ENCODE results near the gene NUDT19.
"Not testable (repeated sequence)": the region's sequence is repeated elsewhere in the genome, so short reads cannot be mapped to it uniquely, and the experiment has no call there.

NUDT19 gene

DNA sequence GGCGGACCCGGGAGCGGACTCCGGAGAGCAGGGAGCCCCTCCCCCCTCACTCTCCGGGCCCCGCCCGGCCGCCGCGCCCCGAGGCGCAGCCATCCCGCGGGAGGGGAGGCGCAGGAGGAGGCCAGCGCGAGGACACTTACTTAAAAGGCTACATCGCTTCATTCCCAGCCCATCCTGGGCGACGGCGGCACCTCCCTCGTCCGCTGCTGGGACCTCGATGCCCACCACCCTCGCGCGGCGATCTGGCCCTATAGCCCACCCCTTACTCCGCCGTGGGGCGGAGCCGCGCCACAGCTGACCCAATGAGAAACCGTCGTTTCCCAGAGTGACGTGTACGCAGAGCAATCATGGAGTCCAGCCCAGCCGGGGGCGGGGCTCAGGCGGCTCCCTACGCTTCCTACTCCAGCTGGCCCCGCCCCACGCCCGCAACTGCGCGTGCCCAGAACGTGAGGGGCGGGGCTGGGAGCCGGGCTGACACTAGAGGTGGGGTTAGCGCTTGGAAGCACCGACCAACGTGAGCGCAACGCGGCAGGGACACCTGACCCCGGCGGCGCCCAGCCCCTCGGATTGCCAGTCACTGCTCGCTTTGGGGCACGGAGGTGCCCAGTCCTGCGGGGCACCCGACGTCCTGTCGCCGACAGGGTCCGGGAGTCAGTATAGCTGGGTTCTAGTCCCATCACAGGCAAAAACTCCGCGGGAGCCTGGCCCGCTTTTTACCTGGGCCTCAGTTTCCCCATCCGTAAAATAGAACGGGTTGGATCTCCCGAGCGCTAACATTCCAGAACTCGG lies 16.5 kb upstream of the NUDT19 start, which contains the start of gene ANKRD27:
ANKRD27 (minus strand) TSS at position 250 of the 789 bp plus-strand sequence. CDS start 16,165 bp downstream, outside the sequence.
- DNase-seq (ENCODE audit: low spot score): peak; percentile 99

DNA sequence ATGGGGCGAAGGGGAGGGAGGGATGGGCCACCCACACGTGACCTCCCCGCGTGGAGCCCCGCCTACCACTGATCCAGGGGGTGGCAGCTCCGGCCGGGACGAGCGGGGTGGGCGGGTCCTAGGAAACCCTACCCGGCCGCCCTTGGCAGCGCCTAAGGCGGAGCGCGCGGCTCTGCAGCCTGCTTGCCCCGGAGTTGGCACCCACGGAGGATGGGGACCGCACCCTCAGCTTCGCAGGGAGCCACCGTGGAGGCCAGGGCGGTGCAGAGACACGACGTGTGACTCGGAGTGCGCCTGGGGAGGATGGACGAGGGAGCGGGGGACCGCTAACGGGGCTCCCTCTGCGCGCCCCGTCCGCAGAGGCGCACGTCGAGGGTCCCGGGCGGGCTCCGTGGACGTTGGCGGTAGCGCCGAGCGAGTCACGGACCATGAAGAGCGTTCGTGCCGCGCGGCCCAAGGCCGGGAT lies 15.9 kb upstream of the NUDT19 start, which contains the start of gene RGS9BP:
RGS9BP (plus strand) TSS at position 129 of the 466 bp plus-strand sequence. CDS start 416 bp downstream, outside the sequence.
- peak; percentile 74 for DNase-seq (ENCODE audit: low spot score)

DNA sequence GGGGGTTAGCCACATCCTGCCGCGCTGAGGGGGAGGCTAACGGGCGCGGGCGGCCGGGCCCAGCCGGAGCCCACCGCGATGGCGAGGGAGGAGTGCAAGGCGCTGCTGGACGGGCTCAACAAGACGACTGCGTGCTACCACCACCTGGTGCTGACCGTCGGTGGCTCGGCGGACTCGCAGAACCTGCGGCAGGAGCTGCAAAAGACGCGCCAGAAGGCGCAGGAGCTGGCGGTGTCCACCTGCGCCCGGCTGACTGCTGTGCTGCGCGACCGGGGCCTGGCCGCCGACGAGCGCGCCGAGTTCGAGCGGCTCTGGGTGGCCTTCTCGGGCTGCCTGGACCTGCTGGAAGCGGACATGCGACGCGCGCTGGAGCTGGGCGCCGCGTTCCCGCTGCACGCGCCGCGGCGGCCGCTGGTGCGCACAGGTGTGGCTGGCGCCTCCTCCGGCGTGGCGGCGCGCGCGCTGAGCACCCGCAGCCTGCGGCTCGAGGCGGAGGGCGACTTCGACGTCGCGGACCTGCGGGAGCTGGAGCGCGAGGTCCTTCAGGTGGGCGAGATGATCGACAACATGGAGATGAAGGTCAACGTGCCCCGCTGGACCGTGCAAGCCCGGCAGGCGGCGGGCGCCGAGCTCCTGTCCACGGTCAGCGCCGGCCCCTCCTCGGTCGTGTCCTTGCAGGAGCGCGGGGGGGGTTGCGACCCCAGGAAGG lies 15.3 kb upstream of the NUDT19 start:
- no peak for DNase-seq (ENCODE audit: low spot score)

DNA sequence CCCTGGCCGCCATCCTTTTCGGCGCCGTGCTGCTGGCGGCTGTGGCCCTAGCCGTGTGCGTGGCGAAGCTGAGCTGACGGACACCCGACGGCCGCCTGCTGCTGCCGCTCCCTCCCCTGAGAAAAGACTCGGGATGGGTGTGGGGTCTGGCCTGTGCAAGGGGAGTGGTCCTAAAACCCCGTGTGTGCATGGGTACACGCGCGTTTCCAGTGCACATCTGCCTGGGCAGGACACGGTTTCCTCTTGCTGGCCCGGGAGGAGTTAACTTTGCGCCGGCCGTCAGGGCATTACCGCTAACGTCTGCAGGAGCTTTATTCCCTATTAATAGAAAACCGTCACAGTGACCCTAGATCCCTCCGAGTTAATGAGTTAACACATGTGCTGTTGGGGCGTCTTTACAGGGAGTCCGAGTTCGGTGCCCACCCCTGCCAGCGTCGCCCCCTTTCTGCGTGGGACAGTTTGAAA lies 14.7 kb upstream of the NUDT19 start:
- DNase-seq (ENCODE audit: low spot score): no peak

DNA sequence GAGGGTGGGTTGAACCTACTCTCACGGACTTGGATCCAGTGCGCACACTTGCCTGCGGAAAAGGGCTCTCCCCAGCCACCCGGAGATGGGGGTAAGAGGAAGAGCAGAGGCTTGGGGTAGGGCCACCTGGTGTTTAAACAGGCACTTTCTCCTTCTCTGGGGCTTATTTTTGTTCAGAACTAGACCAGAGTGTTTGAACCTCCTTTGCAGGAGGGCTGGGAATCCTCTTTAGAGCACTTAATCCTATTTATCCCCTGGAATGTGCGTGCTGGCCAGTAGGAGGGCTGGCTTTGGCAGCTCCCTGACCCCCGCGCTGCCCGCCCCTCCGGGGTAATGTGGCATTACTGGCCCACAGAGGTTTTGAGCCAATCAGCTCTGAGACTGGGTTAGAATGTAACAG lies 14.0 kb upstream of the NUDT19 start:
- DNase-seq (ENCODE audit: low spot score): no peak

DNA sequence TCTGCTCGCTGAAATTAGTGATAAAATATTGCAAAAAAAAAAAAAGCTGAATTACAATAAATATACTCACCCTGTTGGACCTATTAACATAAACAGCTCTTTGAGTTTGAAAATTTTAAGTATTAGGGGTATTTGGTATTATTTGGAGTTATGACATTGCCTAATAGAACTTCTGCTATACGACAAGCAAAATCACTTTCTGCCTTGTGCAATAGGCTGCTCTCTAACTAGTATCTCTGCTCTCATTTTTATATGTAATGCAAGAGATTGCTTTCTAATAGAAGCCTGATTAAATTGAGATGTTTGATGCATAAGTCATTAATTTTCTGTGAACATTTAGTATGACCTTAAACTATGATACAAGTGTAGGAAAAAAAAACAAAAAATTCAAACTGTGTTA lies 10.6 kb upstream of the NUDT19 start:
- DNase-seq (ENCODE audit: low spot score): no peak

DNA sequence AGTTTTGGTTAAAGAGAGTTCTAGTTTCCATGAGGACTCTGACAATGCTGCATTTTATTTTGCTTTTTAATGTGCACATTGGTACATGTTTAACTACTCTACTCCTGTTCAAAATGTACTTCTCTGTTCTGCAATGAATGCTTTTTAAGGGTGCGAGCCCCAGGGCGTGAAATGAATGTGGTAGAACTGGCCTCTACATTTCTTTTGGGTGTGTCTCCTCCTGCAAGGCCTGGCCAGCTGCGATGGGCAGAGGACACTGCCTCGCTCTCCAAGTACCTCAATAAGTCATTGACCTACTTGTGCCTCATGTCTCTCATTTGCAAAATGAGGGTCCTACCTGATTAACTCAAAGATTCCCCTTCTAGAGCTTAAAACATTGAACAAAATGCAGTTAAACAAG lies 9.3 kb upstream of the NUDT19 start:
- no peak for DNase-seq (ENCODE audit: low spot score)

DNA sequence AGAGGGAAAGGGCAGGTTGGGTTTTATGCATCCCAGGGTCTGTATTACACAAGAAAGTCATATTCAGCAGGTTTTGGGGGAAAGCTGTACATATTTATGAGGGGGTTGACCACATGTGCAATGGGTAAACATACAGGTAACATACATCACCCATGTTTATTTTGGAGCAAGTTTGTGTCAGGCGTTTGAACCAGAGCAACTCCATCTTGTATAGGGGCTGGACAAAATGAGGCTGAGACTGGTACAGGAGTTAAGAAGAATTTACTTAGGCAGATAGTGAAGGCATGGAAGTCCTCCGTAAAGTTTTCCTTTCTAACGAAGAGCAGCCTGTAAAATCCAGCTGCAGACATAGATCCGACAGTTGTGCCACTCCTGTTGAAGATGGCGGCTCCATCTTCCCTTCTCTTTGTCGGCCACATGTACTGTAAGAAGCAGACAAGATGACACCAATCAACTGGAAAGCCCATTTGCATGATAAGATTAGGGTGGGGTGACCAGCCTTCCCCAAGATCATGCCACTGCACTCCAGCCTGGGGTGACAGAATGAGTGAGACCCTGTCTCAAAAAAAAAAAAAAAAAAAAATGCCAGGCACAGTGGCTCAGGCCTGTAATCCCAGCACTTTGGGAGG lies 4.7 kb upstream of the NUDT19 start:
- DNase-seq (ENCODE audit: low spot score): no peak

DNA sequence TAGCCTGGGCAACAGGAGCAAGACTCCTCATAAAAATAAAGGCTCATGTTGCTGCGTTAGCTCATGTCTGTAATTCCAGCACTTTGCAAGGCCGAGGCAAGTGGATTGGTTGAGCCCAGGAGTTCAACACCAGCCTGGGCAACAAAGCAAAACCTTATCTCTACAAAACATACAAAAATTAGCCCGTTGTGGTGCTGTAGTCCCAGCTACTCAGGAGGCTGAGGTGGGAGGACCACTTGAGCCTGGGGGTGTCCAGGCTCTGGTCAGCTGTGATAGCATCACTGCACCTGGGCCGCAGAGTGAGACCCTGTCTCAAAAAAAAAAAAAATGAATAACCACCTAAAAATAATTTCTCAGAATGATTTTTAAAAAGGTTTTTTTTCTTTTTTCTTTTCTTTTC lies 3.9 kb upstream of the NUDT19 start:
- no peak for DNase-seq (ENCODE audit: low spot score)

DNA sequence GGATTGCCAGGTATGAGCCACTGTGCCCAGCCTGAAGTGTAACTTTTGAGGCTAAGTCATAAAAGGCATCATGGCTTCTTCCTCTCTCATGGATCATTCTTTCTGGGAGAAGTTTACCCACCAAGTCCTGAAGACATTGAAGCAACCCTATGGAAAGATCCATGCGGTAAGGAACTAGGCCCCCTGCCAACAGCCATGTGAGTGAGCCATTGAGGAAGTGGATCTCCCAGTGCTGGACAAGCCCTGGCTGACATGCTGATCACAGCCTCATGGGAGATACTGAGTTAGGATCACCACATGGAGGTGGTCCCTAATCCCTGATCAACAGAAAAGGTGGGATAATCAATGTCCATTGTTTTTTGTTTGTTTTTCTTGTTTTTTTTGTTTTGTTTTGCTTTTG lies 3.3 kb upstream of the NUDT19 start:
- no peak for DNase-seq (ENCODE audit: low spot score)

DNA sequence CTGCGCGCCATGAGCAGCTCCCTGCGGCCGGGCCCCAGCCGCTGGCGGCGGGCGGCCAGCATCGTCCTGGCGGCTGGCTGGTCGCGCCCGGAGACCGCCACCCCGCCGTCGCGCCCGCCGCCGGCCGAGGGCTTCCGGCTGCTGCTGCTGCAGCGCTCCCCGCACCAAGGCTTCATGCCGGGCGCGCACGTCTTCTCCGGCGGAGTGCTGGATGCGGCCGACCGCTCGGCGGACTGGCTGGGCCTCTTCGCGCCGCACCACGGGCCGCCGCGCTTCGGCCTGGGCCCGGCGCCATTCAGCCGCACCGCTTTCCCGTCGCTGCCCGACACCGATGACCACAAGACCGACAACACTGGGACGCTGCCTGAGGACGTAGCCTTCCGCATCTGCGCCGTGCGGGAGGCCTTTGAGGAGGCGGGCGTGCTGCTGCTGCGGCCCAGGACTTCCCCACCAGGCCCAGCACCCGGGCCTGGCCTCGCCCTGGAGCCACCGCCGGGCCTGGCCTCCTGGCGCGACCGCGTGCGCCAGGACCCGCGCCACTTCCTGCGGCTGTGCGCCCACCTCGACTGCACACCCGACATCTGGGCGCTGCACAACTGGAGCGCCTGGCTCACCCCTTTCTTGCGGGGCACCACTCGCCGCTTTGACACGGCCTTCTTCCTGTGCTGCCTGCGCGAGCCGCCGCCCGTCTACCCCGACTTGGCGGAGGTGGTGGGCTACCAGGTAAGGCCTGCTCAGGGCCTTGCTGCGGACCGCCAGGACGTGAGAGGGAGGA lies 518 bp downstream of the NUDT19 start:
- peak; percentile 26 for DNase-seq (ENCODE audit: low spot score)

DNA sequence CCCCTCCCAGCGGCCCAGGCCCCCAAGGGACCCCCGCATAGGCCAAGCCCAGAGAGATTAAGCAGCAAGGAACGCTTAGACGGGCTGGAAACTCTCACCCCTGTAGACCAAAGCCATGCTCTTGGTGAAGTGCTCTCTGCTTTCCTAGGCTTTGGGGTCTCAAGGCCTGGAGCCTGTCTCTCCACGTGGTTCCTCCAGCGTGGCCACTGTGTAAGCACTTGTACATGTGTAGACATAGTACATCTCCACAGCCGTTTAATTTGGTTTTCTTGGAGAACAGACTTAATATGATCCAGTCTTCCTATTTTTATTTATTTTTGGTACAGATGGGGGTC lies 1.1 kb downstream of the NUDT19 start:
- DNase-seq (ENCODE audit: low spot score): no peak

DNA sequence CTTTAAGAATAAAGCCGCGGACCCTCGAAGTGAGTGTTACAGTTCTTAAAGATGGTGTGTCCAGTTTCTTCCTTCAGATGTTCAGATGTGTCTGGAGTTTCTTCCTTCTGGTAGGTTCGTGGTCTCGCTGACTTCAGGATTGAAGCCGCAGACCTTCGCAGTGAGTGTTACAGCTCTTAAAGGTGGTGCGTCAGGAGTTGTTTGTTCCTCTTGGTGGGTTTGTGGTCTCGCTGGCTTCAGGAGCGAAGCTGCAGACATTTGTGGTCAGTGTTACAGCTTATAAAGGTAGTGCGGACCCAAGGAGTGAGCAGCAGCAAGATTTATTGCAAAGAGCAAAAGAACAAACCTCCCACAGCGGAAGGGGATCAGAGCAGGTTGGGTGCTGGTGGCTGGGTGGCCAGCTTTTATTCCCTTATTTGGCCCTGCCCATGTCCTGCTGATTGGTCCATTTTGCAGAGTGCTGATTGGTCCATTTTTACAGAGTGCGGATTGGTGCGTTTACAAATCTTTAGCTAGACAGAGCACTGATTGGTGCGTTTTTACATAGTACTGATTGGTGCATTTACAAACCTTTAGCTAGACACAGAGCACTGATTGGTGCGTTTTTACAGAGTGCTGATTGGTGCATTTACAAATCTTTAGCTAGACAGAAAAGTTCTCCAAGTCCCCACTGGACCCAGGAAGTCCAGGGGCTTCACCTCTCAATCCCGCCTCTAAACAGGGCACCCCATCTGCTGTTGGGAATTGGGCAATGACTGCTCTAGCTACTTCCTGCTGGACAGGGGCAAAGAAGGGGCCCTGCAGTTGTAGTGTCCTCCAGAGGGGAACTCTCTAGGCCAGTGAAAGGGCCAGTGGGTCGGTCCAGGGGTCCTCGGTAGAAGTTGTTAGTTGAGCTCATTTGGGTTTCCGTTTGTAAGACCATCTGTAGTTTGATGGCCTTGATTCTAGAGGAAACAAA lies 1.8 kb downstream of the NUDT19 start:
- not testable (repeated sequence) for DNase-seq (ENCODE audit: low spot score)

DNA sequence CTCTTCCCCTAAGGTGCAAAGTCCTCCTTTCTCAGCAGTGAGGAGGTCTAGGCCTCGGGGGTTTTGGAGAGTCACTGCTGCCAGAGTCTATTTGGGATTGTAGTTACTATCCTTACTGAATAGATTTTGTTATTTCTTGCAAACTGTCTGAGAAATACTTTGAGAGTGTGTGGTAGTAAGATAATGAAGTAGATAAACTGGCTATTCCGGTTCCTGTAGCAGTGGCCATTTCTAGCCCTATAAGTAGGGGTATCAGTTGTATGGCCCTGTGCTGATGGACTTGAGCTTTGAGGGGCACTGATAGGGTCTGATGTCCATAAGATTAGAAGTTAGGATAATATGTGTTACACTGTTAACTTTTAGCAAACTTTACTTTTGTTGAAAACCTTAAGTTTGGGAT lies 2.7 kb downstream of the NUDT19 start:
- not testable (repeated sequence) for DNase-seq (ENCODE audit: low spot score)

DNA sequence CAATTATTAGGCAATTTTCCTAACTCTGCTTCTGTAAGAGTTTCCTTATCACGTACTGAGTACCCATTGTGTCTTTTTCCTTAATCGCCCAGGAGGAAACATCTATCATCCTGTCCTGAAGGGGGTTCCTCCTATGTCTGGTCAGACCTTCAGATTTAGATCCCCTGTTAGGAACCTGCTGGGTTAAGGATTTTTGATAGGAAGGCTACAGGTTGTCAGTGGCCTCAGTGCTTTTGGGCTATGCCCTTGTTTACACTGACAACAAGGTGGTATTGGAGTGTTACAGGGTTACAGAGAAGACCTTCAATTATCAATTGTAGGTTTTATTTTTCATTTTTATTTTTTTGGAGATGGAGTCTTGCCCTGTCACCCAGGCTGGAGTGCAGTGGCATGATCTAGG lies 3.2 kb downstream of the NUDT19 start:
- not testable (repeated sequence) for DNase-seq (ENCODE audit: low spot score)

DNA sequence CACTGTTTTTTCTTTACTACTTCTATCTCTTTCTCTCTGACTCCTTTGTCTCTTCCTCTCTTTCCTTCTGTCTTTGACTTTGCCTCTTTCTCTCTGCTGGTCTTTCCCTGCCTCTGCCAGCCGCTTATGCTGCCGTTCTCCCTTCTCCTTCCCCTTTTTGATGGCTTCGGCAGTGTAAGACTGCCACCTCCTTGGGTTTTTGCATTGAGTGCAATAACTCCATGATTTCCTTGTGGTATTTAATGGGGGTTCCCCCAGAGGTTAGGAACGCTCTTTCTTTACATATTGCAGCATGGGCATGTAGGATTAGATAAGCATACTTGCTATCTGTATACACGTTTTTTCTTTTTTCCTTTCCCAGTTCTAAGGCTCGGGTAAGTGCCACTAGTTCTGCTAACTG lies 3.9 kb downstream of the NUDT19 start:
- DNase-seq (ENCODE audit: low spot score): not testable (repeated sequence)

DNA sequence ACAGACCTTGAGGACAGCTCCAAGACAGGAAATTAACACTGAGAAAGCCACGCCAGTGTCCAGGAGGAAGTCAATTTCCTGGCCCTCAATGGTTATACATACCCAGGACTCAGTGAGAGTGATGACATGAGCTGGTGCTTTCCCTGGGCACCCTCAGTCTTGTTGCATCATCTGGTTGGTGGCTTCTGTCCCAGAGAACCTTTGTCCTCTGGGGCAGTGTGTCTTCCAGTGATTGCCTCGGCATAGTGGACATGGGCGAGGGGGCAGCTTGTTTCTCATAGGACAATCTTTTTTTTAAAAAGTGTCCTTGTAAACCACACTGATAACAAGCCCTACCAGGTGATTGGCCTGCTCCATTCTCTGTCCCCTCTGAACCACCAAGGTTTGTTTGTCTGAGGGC lies 5.2 kb downstream of the NUDT19 start:
- DNase-seq (ENCODE audit: low spot score): not testable (repeated sequence)

DNA sequence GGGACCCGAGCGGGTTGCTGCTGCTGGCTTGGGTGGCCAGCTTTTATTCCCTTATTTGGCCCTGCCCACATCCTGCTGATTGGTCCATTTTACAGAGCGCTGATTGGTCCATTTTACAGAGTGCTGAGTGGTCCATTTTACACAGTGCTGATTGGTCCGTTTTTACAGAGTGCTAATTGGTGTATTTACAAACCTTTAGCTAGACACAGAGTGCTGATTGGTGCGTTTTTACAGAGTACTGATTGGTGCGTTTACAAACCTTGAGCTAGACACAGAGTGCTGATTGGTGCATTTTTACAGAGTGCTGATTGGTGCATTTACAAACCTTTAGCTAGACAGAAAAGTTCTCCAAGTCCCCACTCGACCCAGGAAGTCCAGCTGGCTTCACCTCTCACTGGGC lies 8.5 kb downstream of the NUDT19 start:
- DNase-seq (ENCODE audit: low spot score): not testable (repeated sequence)

DNA sequence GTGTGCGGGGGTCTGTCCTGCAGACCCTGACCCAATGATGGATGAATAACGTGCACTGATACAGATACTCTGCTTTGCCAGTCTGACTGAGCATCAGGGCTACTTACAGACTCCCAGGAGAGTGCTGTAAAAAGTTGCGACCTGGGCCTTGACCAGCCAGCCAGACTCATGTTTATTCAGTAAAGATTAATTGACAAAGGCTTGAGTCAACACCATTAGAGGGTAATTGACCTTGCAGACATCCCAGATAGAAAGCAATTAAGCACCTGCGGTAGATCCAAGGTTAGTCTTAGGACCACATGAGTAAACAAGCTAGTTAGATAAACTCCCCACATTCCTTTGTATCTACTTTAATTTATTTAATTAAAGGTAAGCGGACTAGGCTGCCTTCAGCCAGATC lies 10.4 kb downstream of the NUDT19 start:
- DNase-seq (ENCODE audit: low spot score): no peak

DNA sequence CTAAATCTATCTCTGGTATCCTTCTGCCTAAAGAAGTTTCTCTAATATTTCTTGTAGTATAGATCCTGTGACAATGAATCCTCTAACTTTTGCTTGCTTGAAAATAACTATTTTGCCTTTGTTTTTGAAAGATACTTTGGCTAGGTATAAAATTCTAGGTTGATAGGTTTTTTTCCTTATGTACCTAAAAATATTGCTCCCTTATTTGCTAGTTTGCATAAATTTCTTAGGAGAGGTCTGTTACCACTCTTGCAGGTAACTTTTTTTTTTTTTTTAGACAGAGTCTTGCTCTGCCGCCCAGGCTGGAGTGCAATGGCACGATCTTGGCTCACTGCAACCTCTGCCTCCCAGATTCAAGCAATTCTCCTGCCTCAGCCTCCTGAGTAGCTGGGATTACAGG lies 12.4 kb downstream of the NUDT19 start:
- DNase-seq (ENCODE audit: low spot score): not testable (repeated sequence)

DNA sequence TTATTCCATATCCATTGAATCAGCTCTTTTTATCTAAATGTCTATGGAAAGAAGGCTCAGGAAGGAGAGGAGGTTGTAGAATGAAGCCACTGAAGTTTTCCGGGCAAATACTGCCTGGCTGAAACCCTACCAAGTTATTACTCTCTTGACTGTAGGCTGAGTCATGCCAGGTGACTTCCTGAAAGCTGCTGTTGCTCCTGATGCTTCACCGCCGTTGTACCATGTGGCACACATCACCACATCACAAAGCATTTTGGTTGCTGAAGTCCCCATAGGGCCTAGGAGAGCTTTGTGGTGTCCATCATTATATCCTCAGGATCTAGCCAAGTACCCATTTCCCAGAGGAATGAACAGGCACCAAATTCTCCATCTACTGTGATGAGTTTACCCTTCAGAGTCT lies 16.8 kb downstream of the NUDT19 start:
- DNase-seq (ENCODE audit: low spot score): no peak

Measured in putamen (tissue), 1 donor.